Breast epithelium (tissue), 3 donors: ENCODE results near the gene IL1RN.

ENCODE experiments used
- POLR2A ChIP-seq: fragments of 450-650 bp; IDR thresholded peaks from one replicate; pipeline ENCODE4 v1.6.1; 2016; ENCODE audit warnings: antibody characterized with exemption, mild to moderate bottlenecking, moderate library complexity
- POLR2AphosphoS5 ChIP-seq, 3 donors: sonication (generic); formaldehyde crosslinking; IDR thresholded peaks; one replicate each; pipeline ENCODE4 v1.6.1; 2017; ENCODE audit warnings: antibody characterized with exemption in 3 of 3
- TF ChIP-seq, protein P1 (sequence below), 3 donors: fragments of 450-650 bp; IDR thresholded peaks; one replicate each; pipeline ENCODE4 v1.5.1; 2016 to 2017; ENCODE audit warnings: antibody characterized with exemption in 3 of 3, mild to moderate bottlenecking in 3 of 3, moderate library complexity in 3 of 3

DNA sequence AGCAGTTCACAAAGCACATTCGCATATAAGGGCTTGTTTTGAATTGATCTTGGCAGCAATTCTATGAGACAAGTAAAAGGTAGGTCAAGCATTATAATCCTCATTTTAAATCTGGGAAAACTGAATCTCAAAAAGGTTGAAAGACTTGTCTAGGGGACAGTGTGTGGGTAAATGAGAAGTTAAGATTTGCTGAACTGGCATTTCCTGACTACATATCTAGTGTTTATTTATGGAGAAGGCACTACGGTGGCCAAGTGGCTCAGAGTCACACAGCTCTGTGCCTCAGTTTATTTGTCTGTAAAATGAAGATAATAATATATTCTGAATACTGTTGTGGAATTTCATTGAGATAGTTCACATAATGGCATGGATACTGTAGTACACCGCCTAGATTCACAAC is 16.3 kb upstream of the IL1RN start:
- TF ChIP-seq, protein P1, sequence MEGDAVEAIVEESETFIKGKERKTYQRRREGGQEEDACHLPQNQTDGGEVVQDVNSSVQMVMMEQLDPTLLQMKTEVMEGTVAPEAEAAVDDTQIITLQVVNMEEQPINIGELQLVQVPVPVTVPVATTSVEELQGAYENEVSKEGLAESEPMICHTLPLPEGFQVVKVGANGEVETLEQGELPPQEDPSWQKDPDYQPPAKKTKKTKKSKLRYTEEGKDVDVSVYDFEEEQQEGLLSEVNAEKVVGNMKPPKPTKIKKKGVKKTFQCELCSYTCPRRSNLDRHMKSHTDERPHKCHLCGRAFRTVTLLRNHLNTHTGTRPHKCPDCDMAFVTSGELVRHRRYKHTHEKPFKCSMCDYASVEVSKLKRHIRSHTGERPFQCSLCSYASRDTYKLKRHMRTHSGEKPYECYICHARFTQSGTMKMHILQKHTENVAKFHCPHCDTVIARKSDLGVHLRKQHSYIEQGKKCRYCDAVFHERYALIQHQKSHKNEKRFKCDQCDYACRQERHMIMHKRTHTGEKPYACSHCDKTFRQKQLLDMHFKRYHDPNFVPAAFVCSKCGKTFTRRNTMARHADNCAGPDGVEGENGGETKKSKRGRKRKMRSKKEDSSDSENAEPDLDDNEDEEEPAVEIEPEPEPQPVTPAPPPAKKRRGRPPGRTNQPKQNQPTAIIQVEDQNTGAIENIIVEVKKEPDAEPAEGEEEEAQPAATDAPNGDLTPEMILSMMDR (IDR thresholded peaks at IDR 0.05) = no peak
- no peak for TF ChIP-seq POLR2A
- TF ChIP-seq POLR2AphosphoS5 (IDR thresholded peaks at IDR 0.05) = no peak
